CD14-positive monocyte (primary cell): ENCODE measurements around the gene HECTD1. TPM values are rescaled to one million over a fixed set of nuclear protein-coding genes. Genes with fewer than 3 reads are reported as not detected.
A peak's percentile ranks its signal among the peaks of the same experiment; 100 is the strongest.
"Not testable (repeated sequence)": the region's sequence is repeated elsewhere in the genome, so short reads cannot be mapped to it uniquely, and the experiment has no call there.

Experiments used
- DNase-seq, 3 donors: peaks; one replicate each; pipeline ENCODE4 v3.0.0-alpha.2; 2011 to 2022
- H2AFZ ChIP-seq: 2 replicates; pipeline ENCODE4 v1.6.0; 2012; ENCODE audit warnings: mild to moderate bottlenecking, low read depth, low read length, inconsistent platforms; ENCODE audit not compliant: insufficient read depth, poor library complexity, severe bottlenecking
- H3K27ac ChIP-seq, 2 donors: 1 replicate in 1 of 2; 2 replicates in 1 of 2; pipeline ENCODE4 v1.5.1; 2012 to 2013; ENCODE audit warnings: low read length in 2 of 2, control low read depth in 1 of 2, inconsistent platforms in 1 of 2, low read depth in 1 of 2, mild to moderate bottlenecking in 1 of 2
- H3K27me3 ChIP-seq, 2 donors: one replicate each; pipeline versions ENCODE4 v1.6.0 to v1.6.1; 2011 to 2013; ENCODE audit warnings: low read length in 2 of 2; ENCODE audit not compliant: control insufficient read depth in 2 of 2, insufficient read depth in 2 of 2
- H3K36me3 ChIP-seq, 2 donors: replicated peaks in 1 of 2; 1 replicate in 1 of 2; 2 replicates in 1 of 2; pipeline versions ENCODE4 v1.5.1 to v1.6.1; 2012 to 2013; ENCODE audit warnings: low read length in 2 of 2, control low read depth in 1 of 2, inconsistent platforms in 1 of 2, mild to moderate bottlenecking in 1 of 2; ENCODE audit not compliant: insufficient read depth in 2 of 2, control insufficient read depth in 1 of 2
- H3K4me1 ChIP-seq, 2 donors: 1 replicate in 1 of 2; 2 replicates in 1 of 2; pipeline versions ENCODE4 v1.5.1 to v1.6.1; 2012 to 2013; ENCODE audit warnings: low read length in 2 of 2, control low read depth in 1 of 2, inconsistent platforms in 1 of 2, mild to moderate bottlenecking in 1 of 2, moderate library complexity in 1 of 2; ENCODE audit not compliant: insufficient read depth in 2 of 2, control insufficient read depth in 1 of 2
- H3K4me2 ChIP-seq: replicated peaks from 2 replicates; pipeline ENCODE3; 2012; ENCODE audit warnings: low read length, moderate library complexity, mild to moderate bottlenecking; ENCODE audit not compliant: poor library complexity, severe bottlenecking; ENCODE audit errors: extremely low read depth
- H3K4me3 ChIP-seq, 3 experiments: fragments of 200-600 bp in 1 of 3; sonication (generic) in 1 of 3; replicated peaks in 1 of 3; 1 replicate in 2 of 3; 2 replicates in 1 of 3; pipeline ENCODE4 v1.5.1; 2011 to 2013; ENCODE audit warnings: low read length in 3 of 3, mild to moderate bottlenecking in 3 of 3, control low read depth in 2 of 3, low read depth in 2 of 3, inconsistent platforms in 1 of 3, moderate library complexity in 1 of 3
- H3K79me2 ChIP-seq: 2 replicates; pipeline ENCODE4 v1.6.0; 2012; ENCODE audit warnings: mild to moderate bottlenecking, control low read depth, inconsistent platforms, low read length, moderate library complexity; ENCODE audit not compliant: insufficient read depth
- H3K9ac ChIP-seq: 2 replicates; pipeline ENCODE4 v1.6.0; 2017; ENCODE audit warnings: low read length, mild to moderate bottlenecking; ENCODE audit not compliant: insufficient read depth, poor library complexity, severe bottlenecking
- H3K9me3 ChIP-seq, 2 donors: replicated peaks in 1 of 2; 1 replicate in 1 of 2; 2 replicates in 1 of 2; pipeline versions ENCODE4 v1.5.1 to v1.6.1; 2012 to 2013; ENCODE audit warnings: low read length in 2 of 2, control low read depth in 1 of 2; ENCODE audit not compliant: control insufficient read depth in 1 of 2, insufficient read depth in 1 of 2
- H4K20me1 ChIP-seq: 2 replicates; pipeline ENCODE4 v1.6.0; 2012; ENCODE audit warnings: mild to moderate bottlenecking, low read length, control low read depth, moderate library complexity; ENCODE audit not compliant: insufficient read depth
- H3K27ac Mint-ChIP-seq, 7 donors: one replicate each; pipeline ENCODE4 v1.8.0; 2020; ENCODE audit warnings: mild to moderate bottlenecking in 7 of 7, mixed read lengths in 7 of 7, moderate library complexity in 6 of 7, inconsistent platforms in 2 of 7
- H3K27me3 Mint-ChIP-seq, 3 donors: one replicate each; pipeline ENCODE4 v1.8.0; 2021 to 2022; ENCODE audit warnings: low read depth in 3 of 3, mild to moderate bottlenecking in 3 of 3, mixed read lengths in 3 of 3, moderate library complexity in 3 of 3, inconsistent platforms in 1 of 3
- H3K36me3 Mint-ChIP-seq, 2 donors: one replicate each; pipeline ENCODE4 v1.8.0; 2020; ENCODE audit warnings: mixed read lengths in 2 of 2, inconsistent platforms in 1 of 2, mild to moderate bottlenecking in 1 of 2
- H3K4me1 Mint-ChIP-seq: one replicate; pipeline ENCODE4 v1.8.0; 2020; ENCODE audit warnings: mild to moderate bottlenecking, mixed read lengths
- H3K4me3 Mint-ChIP-seq, 2 donors: one replicate each; pipeline ENCODE4 v1.8.0; 2020; ENCODE audit warnings: mild to moderate bottlenecking in 2 of 2, mixed read lengths in 2 of 2, moderate library complexity in 1 of 2
- H3K9me3 Mint-ChIP-seq, 7 donors: one replicate each; pipeline ENCODE4 v1.8.0; 2020 to 2022; ENCODE audit warnings: mixed read lengths in 7 of 7, mild to moderate bottlenecking in 6 of 7, moderate library complexity in 6 of 7, inconsistent platforms in 2 of 7
- WGBS: methylation state at CpG from one replicate; pipeline ENCODE4 v1.1.5; 2013; ENCODE audit warnings: missing lambda C conversion rate; ENCODE audit not compliant: insufficient coverage; 5-methylcytosine and 5-hydroxymethylcytosine counted together
- intact Hi-C, 2 donors: fragments of 100-400 bp; cut with micrococcal nuclease; formaldehyde crosslinking; loops; one replicate each; pipeline versions ENCODE4 v1.15.0 to v1.15.1; 2023
- polyA plus RNA-seq, 3 donors: library from polyadenylated mRNA; depleted of rRNA in 1 of 3; unstranded in 2 of 3; stranded (reverse) in 1 of 3; fragments of 300-500 nt in 2 of 3; fragments of >200 nt in 1 of 3; fragmentation: Illumina TruSeq in 2 of 3; gene quantifications; 1 replicate in 2 of 3; 2 replicates in 1 of 3; pipeline ENCODE4 v1.2.3, GENCODE V29; 2012 to 2021
- TF ChIP-seq, protein P1 (sequence below): fragments of 200-600 bp; IDR thresholded peaks from one replicate; pipeline ENCODE4 v1.8.0; 2022; ENCODE audit warnings: antibody characterized with exemption, mild to moderate bottlenecking

The HECTD1 gene
- polyA plus RNA-seq, 3 donors = 12.7 to 55.9 (median 21.5) TPM

DNA sequence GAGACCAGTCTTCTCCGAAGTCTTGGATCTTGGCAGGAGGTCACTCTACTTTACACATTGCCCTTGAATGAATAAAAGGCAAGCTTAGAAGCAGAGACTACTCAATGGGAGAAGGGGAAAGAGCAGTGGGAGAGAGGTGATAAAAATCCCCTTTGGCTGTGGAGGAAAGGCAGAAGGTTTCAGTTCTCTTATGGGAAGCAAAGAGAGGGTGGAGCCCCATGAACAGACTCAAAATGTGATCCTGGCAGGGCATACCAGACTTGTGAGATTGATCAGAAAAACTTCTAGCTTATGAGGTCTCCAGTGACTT lies 49.6 kb upstream of the HECTD1 start:
- Histone ChIP-seq H2AFZ (peak overlapping the region; percentile 6), H3K9me3 (no peaks in the 10 kb centered on the region), H3K36me3 (no peaks in the 10 kb centered on the region), H3K4me3 (no peak overlapping the region), H3K79me2 (no peaks in the 10 kb centered on the region), H3K27ac (no peak overlapping the region), H3K9ac (no peak overlapping the region), H4K20me1 (no peaks in the 10 kb centered on the region), H3K4me2 (no peak overlapping the region), H3K27me3 (no peaks in the 10 kb centered on the region), H3K4me1 (peaks cover 5 to 15% of the 10 kb centered on the region in 2 donors)
- Mint-ChIP-seq H3K36me3 (peaks cover 0 to 3% of the 10 kb centered on the region in 2 donors), H3K9me3 (peaks cover 0 to 4% (median 0%) of the 10 kb centered on the region in 7 donors), H3K27me3 (no peaks in the 10 kb centered on the region), H3K4me3 (no peak overlapping the region), H3K27ac (no peak overlapping the region), H3K4me1 (peaks cover 20% of the 10 kb centered on the region)
- no peak for DNase-seq
- WGBS = no CpG with 5 or more reads among the region's 1 CpG
- TF ChIP-seq, protein P1, sequence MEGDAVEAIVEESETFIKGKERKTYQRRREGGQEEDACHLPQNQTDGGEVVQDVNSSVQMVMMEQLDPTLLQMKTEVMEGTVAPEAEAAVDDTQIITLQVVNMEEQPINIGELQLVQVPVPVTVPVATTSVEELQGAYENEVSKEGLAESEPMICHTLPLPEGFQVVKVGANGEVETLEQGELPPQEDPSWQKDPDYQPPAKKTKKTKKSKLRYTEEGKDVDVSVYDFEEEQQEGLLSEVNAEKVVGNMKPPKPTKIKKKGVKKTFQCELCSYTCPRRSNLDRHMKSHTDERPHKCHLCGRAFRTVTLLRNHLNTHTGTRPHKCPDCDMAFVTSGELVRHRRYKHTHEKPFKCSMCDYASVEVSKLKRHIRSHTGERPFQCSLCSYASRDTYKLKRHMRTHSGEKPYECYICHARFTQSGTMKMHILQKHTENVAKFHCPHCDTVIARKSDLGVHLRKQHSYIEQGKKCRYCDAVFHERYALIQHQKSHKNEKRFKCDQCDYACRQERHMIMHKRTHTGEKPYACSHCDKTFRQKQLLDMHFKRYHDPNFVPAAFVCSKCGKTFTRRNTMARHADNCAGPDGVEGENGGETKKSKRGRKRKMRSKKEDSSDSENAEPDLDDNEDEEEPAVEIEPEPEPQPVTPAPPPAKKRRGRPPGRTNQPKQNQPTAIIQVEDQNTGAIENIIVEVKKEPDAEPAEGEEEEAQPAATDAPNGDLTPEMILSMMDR = no peak
- intact Hi-C loops = no loop called here

DNA sequence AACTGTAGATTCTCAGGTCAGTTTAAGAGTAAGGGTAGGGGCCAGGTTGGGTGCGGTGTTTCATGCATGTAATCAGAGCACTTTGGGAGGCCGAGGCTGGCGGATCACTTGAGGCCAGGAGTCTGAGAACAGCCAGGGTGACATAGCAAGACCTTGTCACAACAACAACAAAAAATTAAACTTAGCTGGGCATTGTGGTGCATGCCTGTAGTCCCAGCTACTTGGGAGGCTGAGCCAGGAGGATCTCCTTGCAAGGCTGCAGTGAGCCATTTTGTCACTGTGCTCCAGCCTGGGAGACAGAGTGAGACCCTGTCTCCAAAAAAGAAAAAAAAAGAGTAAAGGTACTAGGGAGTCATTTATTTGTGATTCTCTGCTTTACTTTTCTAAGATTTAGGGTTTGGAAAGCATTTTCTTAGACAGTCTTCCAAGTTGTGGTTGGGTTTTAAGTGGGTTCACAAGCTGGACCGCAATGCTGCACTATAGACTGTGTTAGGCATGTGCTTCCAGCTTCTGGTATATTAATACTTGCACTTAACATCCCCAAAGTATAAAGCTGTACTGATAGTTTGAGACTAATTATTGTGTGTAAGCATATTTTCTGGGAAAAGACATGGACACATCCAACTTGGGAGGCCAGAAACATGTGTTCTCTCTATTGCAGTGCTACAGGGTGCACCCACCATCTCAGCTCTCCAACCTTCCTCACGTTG lies 49.1 kb upstream of the HECTD1 start:
- no peaks in the 10 kb centered on the region for H4K20me1 ChIP-seq
- H2AFZ ChIP-seq = peak overlapping the region; percentile 6
- no peaks in the 10 kb centered on the region for H3K36me3 ChIP-seq
- peaks cover 18% of the 10 kb centered on the region for H3K4me1 Mint-ChIP-seq
- peaks cover 0 to 4% (median 0%) of the 10 kb centered on the region in 7 donors for H3K9me3 Mint-ChIP-seq
- H3K27me3 Mint-ChIP-seq = no peaks in the 10 kb centered on the region
- no peaks in the 10 kb centered on the region for H3K27me3 ChIP-seq
- no peak overlapping the region for H3K27ac ChIP-seq
- peaks cover 5 to 12% of the 10 kb centered on the region in 2 donors for H3K4me1 ChIP-seq
- H3K9me3 ChIP-seq = no peaks in the 10 kb centered on the region
- H3K4me2 ChIP-seq = no peak overlapping the region
- H3K4me3 Mint-ChIP-seq = no peak overlapping the region
- TF ChIP-seq, protein P1 = no peak
- peaks cover 0 to 3% of the 10 kb centered on the region in 2 donors for H3K36me3 Mint-ChIP-seq
- H3K79me2 ChIP-seq = no peaks in the 10 kb centered on the region
- no peak overlapping the region for H3K27ac Mint-ChIP-seq
- DNase-seq = no peak
- no peak overlapping the region for H3K9ac ChIP-seq
- no peak overlapping the region for H3K4me3 ChIP-seq
- intact Hi-C loops = no loop called here
- no CpG with 5 or more reads among the region's 5 CpGs for WGBS

DNA sequence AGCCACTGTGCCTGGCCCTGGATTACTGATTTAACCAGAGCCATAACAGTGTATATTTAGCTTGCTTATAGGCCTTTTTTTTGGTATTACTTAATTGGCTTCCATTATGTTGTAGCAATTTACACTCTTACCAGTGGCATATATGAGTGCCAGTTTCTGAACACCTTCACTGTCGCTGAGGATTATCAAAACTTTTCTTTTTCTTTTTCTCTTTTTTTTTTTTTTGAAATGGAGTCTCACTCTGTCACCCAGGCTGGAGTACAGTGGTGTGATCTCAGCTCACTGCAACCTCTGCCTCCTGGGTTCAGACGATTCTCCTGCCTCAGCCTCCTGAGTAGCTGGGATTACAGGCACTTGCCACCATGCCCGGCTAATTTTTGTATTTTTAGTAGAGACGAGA lies 48.3 kb upstream of the HECTD1 start:
- intact Hi-C loops, DNase-seq, H3K27ac ChIP-seq, H3K27me3 ChIP-seq, H3K4me2 ChIP-seq, H4K20me1 ChIP-seq, H3K9me3 Mint-ChIP-seq, H2AFZ ChIP-seq, H3K4me3 ChIP-seq, H3K79me2 ChIP-seq, H3K4me1 ChIP-seq, H3K9ac ChIP-seq, H3K4me3 Mint-ChIP-seq, H3K36me3 ChIP-seq, H3K36me3 Mint-ChIP-seq, H3K9me3 ChIP-seq, H3K27ac Mint-ChIP-seq, H3K27me3 Mint-ChIP-seq: not testable (repeated sequence)
- 94% methylated on average over 3 of the region's 4 CpGs for WGBS
- peaks cover 14% of the 10 kb centered on the region for H3K4me1 Mint-ChIP-seq
